H1 (cell line): ENCODE data around the gene MGAT5B. TPM values are rescaled to one million over a fixed set of nuclear protein-coding genes. Genes with fewer than 3 reads are reported as not detected.

Source experiments
- ASH2L ChIP-seq: fragments of 200-600, 300-600 bp; sonication (generic); IDR thresholded peaks from one replicate; pipeline ENCODE4 v1.7.1; 2017; ENCODE audit warnings: low read length
- JUN ChIP-seq: IDR thresholded peaks from 2 replicates; pipeline ENCODE4 v1.6.1; 2011; ENCODE audit warnings: low read depth, mild to moderate bottlenecking, improper control_type of control experiment, low read length
- RFX5 ChIP-seq: IDR thresholded peaks from 2 replicates; pipeline ENCODE4 v1.6.1; 2011; ENCODE audit warnings: low read depth, low read length, improper control_type of control experiment, borderline replicate concordance
- RXRA ChIP-seq: IDR thresholded peaks from 2 replicates; pipeline ENCODE4 v1.6.1; 2011; ENCODE audit warnings: low read depth, mild to moderate bottlenecking, low read length, moderate library complexity; ENCODE audit not compliant: insufficient read depth
- SIN3A ChIP-seq, 2 experiments: IDR thresholded peaks in 1 of 2; conservative IDR thresholded peaks in 1 of 2; 2 replicates each; pipeline ENCODE4 v1.6.1; 2011 to 2012; ENCODE audit warnings: low read length in 2 of 2, improper control_type of control experiment in 1 of 2, low read depth in 1 of 2, mild to moderate bottlenecking in 1 of 2
- polyA plus RNA-seq, 7 experiments: library from polyadenylated mRNA; depleted of rRNA in 3 of 7; stranded (reverse) in 5 of 7; unstranded in 2 of 7; fragments of >200 nt in 5 of 7; fragments of 200-250 nt in 2 of 7; gene quantifications; 1 replicate in 5 of 7; 2 replicates in 1 of 7; 4 replicates in 1 of 7; pipeline versions ENCODE4 v1.2.1 to v1.2.3, GENCODE V29; 2011 to 2013; ENCODE audit warnings: missing spikeins in 2 of 7, mixed read lengths in 2 of 7
- total RNA-seq: library from RNA; stranded (reverse); fragmentation: NEBNext Ultra II Directional; extraction: Animal tissue kit (Norgen Biotek cat#: 25700); gene quantifications from 2 replicates; pipeline ENCODE4 v1.2.1, GENCODE V29; 2021
- TF ChIP-seq, protein P1 (sequence below): fragments of 300-600 bp; sonication (generic); IDR thresholded peaks from 2 replicates; pipeline ENCODE4 v1.7.1; 2012; ENCODE audit warnings: low read length, moderate library complexity, mild to moderate bottlenecking, inconsistent platforms; ENCODE audit not compliant: insufficient replicate concordance
- TF ChIP-seq, protein P2 (sequence below): IDR thresholded peaks from 2 replicates; pipeline ENCODE4 v1.6.1; 2012; ENCODE audit warnings: inconsistent platforms

MGAT5B gene
- total and polyA plus RNA-seq, 2 of the 8 experiments (the other 6 are each of a cell fraction or from before 2014, with no cell fraction given): 7.9 to 8.2 TPM

GRCh38 chr17:76944477-76944876 lies 76.3 kb downstream of the MGAT5B start (continued):
- TF ChIP-seq, protein P1, sequence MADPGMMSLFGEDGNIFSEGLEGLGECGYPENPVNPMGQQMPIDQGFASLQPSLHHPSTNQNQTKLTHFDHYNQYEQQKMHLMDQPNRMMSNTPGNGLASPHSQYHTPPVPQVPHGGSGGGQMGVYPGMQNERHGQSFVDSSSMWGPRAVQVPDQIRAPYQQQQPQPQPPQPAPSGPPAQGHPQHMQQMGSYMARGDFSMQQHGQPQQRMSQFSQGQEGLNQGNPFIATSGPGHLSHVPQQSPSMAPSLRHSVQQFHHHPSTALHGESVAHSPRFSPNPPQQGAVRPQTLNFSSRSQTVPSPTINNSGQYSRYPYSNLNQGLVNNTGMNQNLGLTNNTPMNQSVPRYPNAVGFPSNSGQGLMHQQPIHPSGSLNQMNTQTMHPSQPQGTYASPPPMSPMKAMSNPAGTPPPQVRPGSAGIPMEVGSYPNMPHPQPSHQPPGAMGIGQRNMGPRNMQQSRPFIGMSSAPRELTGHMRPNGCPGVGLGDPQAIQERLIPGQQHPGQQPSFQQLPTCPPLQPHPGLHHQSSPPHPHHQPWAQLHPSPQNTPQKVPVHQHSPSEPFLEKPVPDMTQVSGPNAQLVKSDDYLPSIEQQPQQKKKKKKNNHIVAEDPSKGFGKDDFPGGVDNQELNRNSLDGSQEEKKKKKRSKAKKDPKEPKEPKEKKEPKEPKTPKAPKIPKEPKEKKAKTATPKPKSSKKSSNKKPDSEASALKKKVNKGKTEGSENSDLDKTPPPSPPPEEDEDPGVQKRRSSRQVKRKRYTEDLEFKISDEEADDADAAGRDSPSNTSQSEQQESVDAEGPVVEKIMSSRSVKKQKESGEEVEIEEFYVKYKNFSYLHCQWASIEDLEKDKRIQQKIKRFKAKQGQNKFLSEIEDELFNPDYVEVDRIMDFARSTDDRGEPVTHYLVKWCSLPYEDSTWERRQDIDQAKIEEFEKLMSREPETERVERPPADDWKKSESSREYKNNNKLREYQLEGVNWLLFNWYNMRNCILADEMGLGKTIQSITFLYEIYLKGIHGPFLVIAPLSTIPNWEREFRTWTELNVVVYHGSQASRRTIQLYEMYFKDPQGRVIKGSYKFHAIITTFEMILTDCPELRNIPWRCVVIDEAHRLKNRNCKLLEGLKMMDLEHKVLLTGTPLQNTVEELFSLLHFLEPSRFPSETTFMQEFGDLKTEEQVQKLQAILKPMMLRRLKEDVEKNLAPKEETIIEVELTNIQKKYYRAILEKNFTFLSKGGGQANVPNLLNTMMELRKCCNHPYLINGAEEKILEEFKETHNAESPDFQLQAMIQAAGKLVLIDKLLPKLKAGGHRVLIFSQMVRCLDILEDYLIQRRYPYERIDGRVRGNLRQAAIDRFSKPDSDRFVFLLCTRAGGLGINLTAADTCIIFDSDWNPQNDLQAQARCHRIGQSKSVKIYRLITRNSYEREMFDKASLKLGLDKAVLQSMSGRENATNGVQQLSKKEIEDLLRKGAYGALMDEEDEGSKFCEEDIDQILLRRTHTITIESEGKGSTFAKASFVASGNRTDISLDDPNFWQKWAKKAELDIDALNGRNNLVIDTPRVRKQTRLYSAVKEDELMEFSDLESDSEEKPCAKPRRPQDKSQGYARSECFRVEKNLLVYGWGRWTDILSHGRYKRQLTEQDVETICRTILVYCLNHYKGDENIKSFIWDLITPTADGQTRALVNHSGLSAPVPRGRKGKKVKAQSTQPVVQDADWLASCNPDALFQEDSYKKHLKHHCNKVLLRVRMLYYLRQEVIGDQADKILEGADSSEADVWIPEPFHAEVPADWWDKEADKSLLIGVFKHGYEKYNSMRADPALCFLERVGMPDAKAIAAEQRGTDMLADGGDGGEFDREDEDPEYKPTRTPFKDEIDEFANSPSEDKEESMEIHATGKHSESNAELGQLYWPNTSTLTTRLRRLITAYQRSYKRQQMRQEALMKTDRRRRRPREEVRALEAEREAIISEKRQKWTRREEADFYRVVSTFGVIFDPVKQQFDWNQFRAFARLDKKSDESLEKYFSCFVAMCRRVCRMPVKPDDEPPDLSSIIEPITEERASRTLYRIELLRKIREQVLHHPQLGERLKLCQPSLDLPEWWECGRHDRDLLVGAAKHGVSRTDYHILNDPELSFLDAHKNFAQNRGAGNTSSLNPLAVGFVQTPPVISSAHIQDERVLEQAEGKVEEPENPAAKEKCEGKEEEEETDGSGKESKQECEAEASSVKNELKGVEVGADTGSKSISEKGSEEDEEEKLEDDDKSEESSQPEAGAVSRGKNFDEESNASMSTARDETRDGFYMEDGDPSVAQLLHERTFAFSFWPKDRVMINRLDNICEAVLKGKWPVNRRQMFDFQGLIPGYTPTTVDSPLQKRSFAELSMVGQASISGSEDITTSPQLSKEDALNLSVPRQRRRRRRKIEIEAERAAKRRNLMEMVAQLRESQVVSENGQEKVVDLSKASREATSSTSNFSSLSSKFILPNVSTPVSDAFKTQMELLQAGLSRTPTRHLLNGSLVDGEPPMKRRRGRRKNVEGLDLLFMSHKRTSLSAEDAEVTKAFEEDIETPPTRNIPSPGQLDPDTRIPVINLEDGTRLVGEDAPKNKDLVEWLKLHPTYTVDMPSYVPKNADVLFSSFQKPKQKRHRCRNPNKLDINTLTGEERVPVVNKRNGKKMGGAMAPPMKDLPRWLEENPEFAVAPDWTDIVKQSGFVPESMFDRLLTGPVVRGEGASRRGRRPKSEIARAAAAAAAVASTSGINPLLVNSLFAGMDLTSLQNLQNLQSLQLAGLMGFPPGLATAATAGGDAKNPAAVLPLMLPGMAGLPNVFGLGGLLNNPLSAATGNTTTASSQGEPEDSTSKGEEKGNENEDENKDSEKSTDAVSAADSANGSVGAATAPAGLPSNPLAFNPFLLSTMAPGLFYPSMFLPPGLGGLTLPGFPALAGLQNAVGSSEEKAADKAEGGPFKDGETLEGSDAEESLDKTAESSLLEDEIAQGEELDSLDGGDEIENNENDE: no peak
- TF ChIP-seq, protein P2, sequence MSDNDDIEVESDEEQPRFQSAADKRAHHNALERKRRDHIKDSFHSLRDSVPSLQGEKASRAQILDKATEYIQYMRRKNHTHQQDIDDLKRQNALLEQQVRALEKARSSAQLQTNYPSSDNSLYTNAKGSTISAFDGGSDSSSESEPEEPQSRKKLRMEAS: no peak
- no peak for TF ChIP-seq JUN
- TF ChIP-seq ASH2L: no peak
- TF ChIP-seq SIN3A (conservative IDR thresholded peaks at IDR 0.05 in 1 of 2, IDR thresholded peaks at IDR 0.05 in 1 of 2; ENCODE audit: low read depth in 1 of 2, low read length in 2 of 2): no peak
- no peak for TF ChIP-seq RFX5
- no peak for TF ChIP-seq RXRA
